K562 (cell line): Measurements from ENCODE around the gene RBM20. TPM values are rescaled to one million over a fixed set of nuclear protein-coding genes. Genes with fewer than 3 reads are reported as not detected.

Experiments used
- ARID2 ChIP-seq: fragments of 450-650 bp; IDR thresholded peaks from 2 replicates; pipeline ENCODE4 v1.6.1; 2017; ENCODE audit warnings: antibody characterized with exemption, mild to moderate bottlenecking
- ATF1 ChIP-seq, 2 experiments: fragments of 450-650 bp in 1 of 2; IDR thresholded peaks; 2 replicates each; pipeline ENCODE4 v1.6.1; 2016; ENCODE audit warnings: missing compliant biosample characterization in 1 of 2, missing genetic modification characterization in 1 of 2
- E2F4 ChIP-seq: sonication (generic); formaldehyde crosslinking; IDR thresholded peaks from 2 replicates; pipeline ENCODE4 v1.8.0; 2022; ENCODE audit warnings: mild to moderate bottlenecking, low read depth, missing genetic modification reagents
- HEY1 ChIP-seq: fragments of 250-450 bp; sonication (Bioruptor Pico); IDR thresholded peaks from 2 replicates; pipeline ENCODE4 v1.5.0; 2020; ENCODE audit warnings: mild to moderate bottlenecking, moderate library complexity, borderline replicate concordance
- ILK ChIP-seq: fragments of 450-650 bp; IDR thresholded peaks from 2 replicates; pipeline ENCODE4 v1.6.1; 2016; ENCODE audit warnings: missing genetic modification characterization, low read depth, mild to moderate bottlenecking, missing compliant biosample characterization, moderate library complexity, borderline replicate concordance
- IRF2 ChIP-seq: sonication (generic); formaldehyde crosslinking; IDR thresholded peaks from 2 replicates; pipeline ENCODE4 v1.8.1; 2022; ENCODE audit warnings: mild to moderate bottlenecking, missing genetic modification reagents
- KLF6 ChIP-seq: fragments of 250-450 bp; sonication (Bioruptor Pico); IDR thresholded peaks from 2 replicates; pipeline ENCODE4 v1.4.0; 2020; ENCODE audit warnings: mild to moderate bottlenecking, moderate library complexity, borderline replicate concordance
- MCM3 ChIP-seq: fragments of 450-650 bp; IDR thresholded peaks from 2 replicates; pipeline ENCODE4 v1.6.1; 2016
- MEF2A ChIP-seq: IDR thresholded peaks from 2 replicates; pipeline ENCODE4 v1.6.1; 2011; ENCODE audit warnings: low read depth, mild to moderate bottlenecking, low read length, moderate library complexity; ENCODE audit not compliant: control insufficient read depth
- NFE2 ChIP-seq: IDR thresholded peaks from 2 replicates; pipeline ENCODE4 v1.6.1; 2014; ENCODE audit warnings: antibody characterized with exemption, low read depth
- NFIC ChIP-seq: fragments of 450-650 bp; IDR thresholded peaks from 2 replicates; pipeline ENCODE4 v1.6.1; 2017; ENCODE audit warnings: mild to moderate bottlenecking, inconsistent platforms
- RBFOX2 ChIP-seq: fragments of 200-400 bp; formaldehyde crosslinking; IDR thresholded peaks from 2 replicates; pipeline ENCODE4 v1.6.1; 2017; ENCODE audit warnings: low read depth, mild to moderate bottlenecking, low read length, moderate library complexity
- RBM17 ChIP-seq: fragments of 200-400 bp; formaldehyde crosslinking; IDR thresholded peaks from 2 replicates; pipeline ENCODE4 v1.6.1; 2017; ENCODE audit warnings: low read depth, mild to moderate bottlenecking, low read length, borderline replicate concordance
- STAT6 ChIP-seq: sonication (generic); formaldehyde crosslinking; IDR thresholded peaks from 2 replicates; pipeline ENCODE4 v1.8.1; 2023; ENCODE audit warnings: mild to moderate bottlenecking, missing genetic modification reagents
- ZBTB7A ChIP-seq: IDR thresholded peaks from 2 replicates; pipeline ENCODE4 v1.6.1; 2011; ENCODE audit warnings: low read depth, mild to moderate bottlenecking, low read length, moderate library complexity, borderline replicate concordance; ENCODE audit not compliant: control insufficient read depth
- ZNF12 ChIP-seq: sonication (generic); formaldehyde crosslinking; IDR thresholded peaks from 2 replicates; pipeline ENCODE4 v1.4.0; 2020; ENCODE audit warnings: mild to moderate bottlenecking, missing genetic modification reagents
- ZNF184 ChIP-seq: sonication (generic); formaldehyde crosslinking; IDR thresholded peaks from 2 replicates; pipeline ENCODE4 v1.5.0; 2020; ENCODE audit warnings: missing genetic modification reagents
- ZNF232 ChIP-seq: sonication (generic); formaldehyde crosslinking; IDR thresholded peaks from 2 replicates; pipeline ENCODE4 v1.8.0; 2022; ENCODE audit warnings: mild to moderate bottlenecking, missing genetic modification reagents
- ZNF263 ChIP-seq: sonication (generic); formaldehyde crosslinking; IDR thresholded peaks from 2 replicates; pipeline ENCODE4 v1.8.0; 2022; ENCODE audit warnings: mild to moderate bottlenecking, missing genetic modification reagents, borderline replicate concordance
- ZNF639 ChIP-seq, 2 experiments: fragments of 200-800 bp in 1 of 2; sonication (Bioruptor generic) in 1 of 2; sonication (generic) in 1 of 2; formaldehyde crosslinking in 1 of 2; IDR thresholded peaks in 1 of 2; conservative IDR thresholded peaks in 1 of 2; 2 replicates each; pipeline versions ENCODE4 v1.5.0 to v1.6.1; 2016 to 2020; ENCODE audit warnings: missing compliant biosample characterization in 1 of 2, missing genetic modification characterization in 1 of 2, missing genetic modification reagents in 1 of 2
- ZNF77 ChIP-seq: fragments of 250-450 bp; sonication (Bioruptor Pico); IDR thresholded peaks from 2 replicates; pipeline ENCODE4 v1.5.0; 2020
- polyA plus RNA-seq, 8 experiments: library from polyadenylated mRNA; depleted of rRNA in 4 of 8; stranded (reverse) in 5 of 8; unstranded in 3 of 8; fragments of >200 nt; fragmentation: Nextera tagmentation in 2 of 8; fragmentation: Illumina TruSeq in 1 of 8; extraction: Ambion mirVana in 2 of 8; extraction: Trizol in 1 of 8; gene quantifications; 2 replicates each; pipeline versions ENCODE4 v1.2.1 to v1.2.3, GENCODE V29; 2011 to 2014; ENCODE audit warnings: inconsistent platforms in 1 of 8, missing spikeins in 1 of 8
- total RNA-seq, 7 experiments: library from RNA; depleted of rRNA in 6 of 7; stranded (reverse); fragments of >200 nt in 6 of 7; fragmentation: Illumina TruSeq in 2 of 7; extraction: Trizol in 2 of 7; gene quantifications; 2 replicates each; pipeline versions ENCODE4 v1.2.1 to v1.2.3, GENCODE V29; 2011 to 2021; ENCODE audit warnings: low replicate concordance in 1 of 7

Gene RBM20
- total and polyA plus RNA-seq, 9 of the 15 experiments (the other 6 are each of a cell fraction or from before 2014, with no cell fraction given): 0.63 to 5.7 (median 3.2) TPM

- no peak for TF ChIP-seq ZNF77 (CRISPR knock-in tag)
- no peak for TF ChIP-seq STAT6
- TF ChIP-seq ZNF639 (CRISPR knock-in tag; conservative IDR thresholded peaks at IDR 0.05 in 1 of 2, IDR thresholded peaks at IDR 0.05 in 1 of 2): no peak
- TF ChIP-seq ZNF263 (CRISPR knock-in tag): no peak
- no peak for TF ChIP-seq ZNF12 (CRISPR knock-in tag)
- no peak for TF ChIP-seq E2F4 (CRISPR knock-in tag)
- no peak for TF ChIP-seq MEF2A
- TF ChIP-seq MCM3: no peak
- TF ChIP-seq ARID2: no peak
- no peak for TF ChIP-seq ZNF232 (CRISPR knock-in tag)
- TF ChIP-seq KLF6: peak; percentile 27; the same call in 1 of the 2 replicates
- TF ChIP-seq NFE2: no peak
- TF ChIP-seq ILK (tag): no peak
- TF ChIP-seq RBM17: no peak
- TF ChIP-seq NFIC: peak; percentile 66
- TF ChIP-seq ZNF184 (CRISPR knock-in tag): no peak
- no peak for TF ChIP-seq ZBTB7A
- no peak for TF ChIP-seq ATF1 (CRISPR knock-in tag; IDR thresholded peaks at IDR 0.05)
- no peak for TF ChIP-seq ATF1 (tag; IDR thresholded peaks at IDR 0.05)
- no peak for TF ChIP-seq IRF2 (CRISPR knock-in tag)
- TF ChIP-seq HEY1 (CRISPR knock-in tag): no peak
- TF ChIP-seq RBFOX2: no peak
Observed at GRCh38 chr10:110857265-110858171, 213.4 kb downstream of the RBM20 start (continued).
